NCI-H146 treated with DMSO at 0.1 percent for 48 hours (cell line): ENCODE measurements around the gene PCBP1.
A peak's percentile ranks its signal among the peaks of the same experiment; 100 is the strongest.
"Not testable (repeated sequence)": the region's sequence is repeated elsewhere in the genome, so short reads cannot be mapped to it uniquely, and the experiment has no call there.

Experiments
- DNase-seq: peaks from one replicate; lab custom pipeline; 2025; ENCODE audit not compliant: unreplicated experiment; lab: John Stamatoyannopoulos, UW

The PCBP1 gene

GRCh38 chr2:70086838-70087701, at the start of gene PCBP1:
Gene PCBP1, plus strand, starts transcription at chr2:70087477. Its CDS starts 267 bp downstream, at chr2:70087744.
- peak; percentile 79 for DNase-seq

GRCh38 chr2:70039366-70039765, 47.9 kb upstream of the PCBP1 start:
- DNase-seq: no peak

DNA sequence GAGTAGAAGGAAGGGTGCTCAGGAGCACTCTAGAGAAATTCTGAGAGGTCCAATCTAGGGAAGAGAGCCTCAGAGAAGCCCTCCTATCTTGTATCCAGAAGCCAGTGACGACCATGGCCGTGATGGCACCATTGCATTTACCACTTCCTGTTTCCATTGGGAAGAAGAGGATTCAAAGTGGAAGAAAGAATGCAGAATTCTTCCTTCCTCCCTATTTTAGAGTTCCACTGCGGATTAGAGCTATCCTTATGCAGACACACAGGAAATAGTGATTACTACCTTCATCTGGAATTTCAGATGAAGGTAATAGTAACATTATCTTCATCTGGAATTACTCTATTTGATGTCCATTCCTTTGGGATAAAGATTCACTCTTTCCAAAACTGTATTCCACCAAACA, 45.6 kb upstream of the PCBP1 start:
- DNase-seq: no peak

GRCh38 chr2:70042246-70042645, 45.0 kb upstream of the PCBP1 start:
- no peak for DNase-seq

DNA sequence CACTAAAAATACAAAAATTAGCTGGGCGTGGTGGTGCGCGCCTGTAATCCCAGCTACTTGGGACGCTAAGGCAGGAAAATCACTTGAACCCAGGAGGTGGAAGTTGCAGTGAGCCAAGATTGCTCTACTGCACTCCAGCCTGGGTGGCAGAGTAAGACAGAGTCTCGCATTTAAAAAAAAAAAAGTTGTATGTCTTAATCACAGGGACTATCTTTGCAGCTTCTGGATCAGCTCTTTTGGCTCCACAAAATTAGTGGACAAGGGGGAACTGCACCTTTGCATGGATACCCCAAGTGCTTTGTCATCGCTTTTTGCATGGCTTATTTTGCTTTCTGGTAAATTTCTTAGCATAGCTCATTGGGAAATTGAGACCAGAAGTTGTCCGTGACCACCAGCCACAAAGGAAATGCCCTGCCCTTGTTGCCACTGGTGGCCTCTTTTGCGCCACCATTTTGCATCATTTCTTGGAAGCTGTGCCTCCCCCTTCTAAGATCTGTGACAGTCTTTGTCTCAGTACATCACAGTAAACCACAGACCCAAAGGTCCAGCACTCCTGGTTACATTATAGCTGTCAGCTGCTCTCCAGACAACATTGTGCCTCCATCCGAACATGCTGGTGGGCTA, 43.9 kb upstream of the PCBP1 start:
- DNase-seq: no peak

GRCh38 chr2:70044290-70045040, 42.8 kb upstream of the PCBP1 start:
- peak; percentile 3 for DNase-seq

DNA sequence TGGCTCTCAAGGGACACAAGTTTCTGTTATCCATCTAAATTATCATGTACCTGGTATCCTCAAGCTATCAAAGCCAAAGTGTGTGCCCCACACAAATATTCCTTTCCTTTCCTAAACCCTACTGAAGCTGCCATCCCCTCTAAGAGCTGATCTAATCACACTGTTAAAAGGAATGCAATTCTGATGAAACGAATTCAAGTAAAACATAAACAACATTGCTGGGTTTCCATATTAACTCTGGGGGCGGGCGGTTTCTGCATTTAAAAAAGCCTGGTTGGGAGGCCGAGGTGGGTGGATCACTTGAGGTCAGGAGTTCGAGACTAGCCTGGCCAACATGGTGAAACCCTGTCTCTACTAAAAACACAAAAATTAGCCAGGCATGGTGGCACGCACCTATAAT, 41.9 kb upstream of the PCBP1 start:
- DNase-seq: no peak

- DNase-seq: no peak
Measured at GRCh38 chr2:70045932-70046331, 41.3 kb upstream of the PCBP1 start.

DNA sequence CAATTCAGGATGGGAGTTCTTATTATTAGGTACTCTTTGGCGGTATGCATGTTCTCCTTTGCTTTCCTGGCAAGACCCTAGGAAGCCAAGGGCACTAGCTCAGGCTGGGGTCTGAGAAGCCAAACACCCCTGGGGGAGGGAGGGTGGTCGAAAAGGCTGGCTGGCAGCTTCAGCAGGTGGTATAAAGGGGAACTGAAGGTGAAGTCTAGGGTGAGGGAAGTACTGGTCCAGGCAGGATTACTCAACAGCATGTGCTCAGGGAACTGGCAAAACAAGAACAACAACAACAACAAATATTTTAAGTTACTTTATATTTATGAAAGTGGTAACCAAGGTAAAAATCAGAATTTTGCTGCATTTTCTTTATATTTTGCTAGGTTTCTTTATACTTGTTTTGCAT, 40.7 kb upstream of the PCBP1 start:
- DNase-seq: no peak

GRCh38 chr2:70047451-70047850, 39.8 kb upstream of the PCBP1 start:
- DNase-seq: no peak

DNA sequence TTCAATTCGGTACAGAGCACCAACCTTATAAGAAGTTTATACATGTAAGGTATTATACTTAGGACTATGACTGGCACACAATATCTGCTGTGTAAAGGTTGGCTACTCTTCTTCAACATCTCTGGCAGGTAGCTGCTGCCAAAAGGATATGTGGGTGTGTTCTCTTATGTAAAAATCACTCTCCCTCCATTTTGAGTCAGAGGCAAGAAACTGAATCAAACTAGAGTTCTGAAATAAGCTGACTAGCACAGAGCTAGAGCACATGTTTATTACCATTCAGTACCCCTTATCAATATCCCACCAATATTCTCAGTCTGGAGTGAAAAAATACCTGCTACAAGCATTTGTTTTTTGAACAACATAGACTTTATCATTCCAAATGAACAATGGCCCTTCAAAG, 38.0 kb upstream of the PCBP1 start:
- DNase-seq: no peak

GRCh38 chr2:70050631-70051425, 36.4 kb upstream of the PCBP1 start:
- no peak for DNase-seq

- DNase-seq: not testable (repeated sequence)
Measured at GRCh38 chr2:70055259-70055658, 32.0 kb upstream of the PCBP1 start.

GRCh38 chr2:70061317-70061716, 26.0 kb upstream of the PCBP1 start:
- no peak for DNase-seq

DNA sequence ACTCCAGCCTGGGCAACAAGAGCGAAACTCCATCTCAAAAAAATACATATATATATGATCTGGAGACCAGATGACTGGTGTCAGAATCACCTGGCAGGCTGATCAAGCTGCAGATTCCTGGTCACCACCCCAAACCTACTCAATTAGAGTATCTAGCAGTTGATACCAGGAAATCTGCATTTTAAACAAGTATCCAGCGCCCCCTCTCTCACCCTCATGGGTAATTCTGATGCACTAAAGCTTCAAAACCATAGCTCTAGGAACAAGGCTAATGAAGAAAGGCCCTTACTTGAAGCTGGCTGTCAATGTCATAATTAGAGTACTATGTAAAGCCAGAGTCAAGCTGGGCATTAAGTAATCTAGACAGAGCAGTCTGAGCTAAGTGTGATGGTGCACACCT, 25.0 kb upstream of the PCBP1 start:
- DNase-seq: no peak

DNA sequence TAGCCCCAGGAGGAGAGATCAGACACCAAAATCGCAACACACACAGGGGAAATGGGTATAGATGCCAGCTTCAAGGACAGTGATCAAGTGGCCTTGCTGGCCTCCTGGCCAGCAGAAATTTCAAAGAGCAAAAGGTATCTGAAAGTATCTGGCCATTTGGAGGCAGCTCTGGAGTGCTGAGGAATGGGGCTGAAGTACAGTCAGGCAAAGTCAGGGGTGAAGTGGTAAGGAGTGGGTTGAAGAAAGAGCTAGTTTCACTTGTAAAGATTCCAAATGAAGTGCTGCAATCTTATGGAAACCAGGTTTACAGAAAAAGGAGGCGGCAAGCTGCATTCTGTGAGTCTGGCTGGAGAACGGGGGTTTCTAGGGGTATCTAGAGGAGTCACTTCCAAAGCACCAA, 19.2 kb upstream of the PCBP1 start:
- DNase-seq: no peak

DNA sequence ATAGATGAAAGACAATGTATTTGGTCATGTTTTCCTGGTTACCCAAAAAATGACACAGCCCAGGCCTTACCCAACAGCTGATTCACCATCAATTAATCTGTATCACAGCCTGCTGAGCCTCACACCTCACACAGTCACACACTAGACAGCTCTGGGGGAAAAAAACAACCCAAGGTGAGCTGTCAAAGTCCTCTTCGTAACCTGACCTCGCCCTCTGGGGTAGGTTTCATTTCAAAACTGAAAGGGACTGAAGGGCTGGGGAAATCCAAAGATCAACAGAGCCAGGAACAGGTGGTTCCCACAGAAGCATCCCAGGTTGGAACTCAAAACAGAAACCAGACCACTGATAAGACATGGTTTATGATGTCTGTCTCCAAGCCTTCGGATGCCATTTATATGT, 18.2 kb upstream of the PCBP1 start:
- DNase-seq: no peak

DNA sequence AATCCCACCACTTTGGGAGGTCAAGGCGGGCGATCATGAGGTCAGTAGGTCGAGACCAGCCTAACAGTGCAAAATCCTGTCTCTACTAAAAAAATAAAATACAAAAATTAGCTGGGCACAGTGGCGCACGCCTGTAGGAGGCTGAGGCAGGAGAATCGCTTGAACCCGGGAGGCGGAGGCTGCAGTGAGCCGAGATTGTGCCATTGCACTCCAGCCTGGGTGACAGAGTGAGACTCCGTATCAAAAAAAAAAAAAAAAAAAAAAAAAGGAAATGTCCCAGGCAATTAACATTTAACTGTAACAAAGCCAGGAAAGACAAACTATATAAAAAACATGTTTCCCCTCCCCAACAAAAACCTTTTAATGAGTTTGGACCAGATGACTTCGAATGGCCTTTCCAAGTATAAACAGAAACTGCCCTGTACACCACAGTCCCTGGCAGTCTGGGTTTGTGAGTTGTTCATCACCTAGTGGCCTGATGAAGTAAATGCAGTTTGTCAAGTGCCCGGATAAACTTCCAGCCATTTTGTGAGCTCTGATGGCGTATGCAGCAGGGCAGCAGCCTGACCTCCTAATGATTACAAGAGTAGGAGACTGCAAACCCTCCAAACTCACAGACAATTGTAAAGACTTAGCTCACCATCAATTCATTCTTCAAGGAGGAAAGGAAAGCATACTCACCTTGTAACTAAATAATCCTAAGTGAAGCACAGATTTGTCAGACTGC, 16.6 kb upstream of the PCBP1 start:
- peak; percentile 56 for DNase-seq

- no peak for DNase-seq
Measured at GRCh38 chr2:70073493-70073892, 13.8 kb upstream of the PCBP1 start.

GRCh38 chr2:70078384-70078783, 8.9 kb upstream of the PCBP1 start:
- DNase-seq: no peak
